Stimulated activated CD8-positive, alpha-beta memory T cell treated with anti-CD3 and anti-CD28 coated beads, Interleukin-15, amount 100 ng/mL, for 1 hour (primary cell): ENCODE results near the gene CALN1.
"Not testable (repeated sequence)": the region's sequence is repeated elsewhere in the genome, so short reads cannot be mapped to it uniquely, and the experiment has no call there.

Source experiments
- DNase-seq: peaks from one replicate; pipeline ENCODE4 v3.0.0-alpha.2; 2020; ENCODE audit warnings: low read depth

The CALN1 gene

DNA sequence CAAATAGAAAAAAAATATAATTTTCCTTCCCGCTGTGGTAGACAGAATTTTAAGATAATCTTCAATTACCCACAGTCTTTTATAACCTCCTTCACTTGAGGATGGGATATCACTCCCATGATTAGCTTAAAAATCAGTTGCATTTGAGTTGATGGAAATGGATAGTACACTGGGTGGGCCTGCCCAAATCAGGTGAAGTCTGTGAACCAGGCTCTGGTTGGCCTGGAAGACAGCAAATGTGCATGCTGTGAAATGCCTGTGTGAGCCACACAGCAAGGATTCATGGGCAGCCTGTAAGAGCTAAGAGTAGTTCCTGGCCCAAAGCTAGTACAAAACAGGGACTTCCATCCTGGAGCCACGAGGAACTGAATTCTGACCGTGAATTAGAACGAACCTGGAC is 548.0 kb downstream of the CALN1 start:
- no peak for DNase-seq

GRCh38 chr7:71860572-71860971 is 551.6 kb downstream of the CALN1 start:
- no peak for DNase-seq

- DNase-seq, result no peak
These were observed 554.8 kb downstream of the CALN1 start for GRCh38 chr7:71857338-71857737.

DNA sequence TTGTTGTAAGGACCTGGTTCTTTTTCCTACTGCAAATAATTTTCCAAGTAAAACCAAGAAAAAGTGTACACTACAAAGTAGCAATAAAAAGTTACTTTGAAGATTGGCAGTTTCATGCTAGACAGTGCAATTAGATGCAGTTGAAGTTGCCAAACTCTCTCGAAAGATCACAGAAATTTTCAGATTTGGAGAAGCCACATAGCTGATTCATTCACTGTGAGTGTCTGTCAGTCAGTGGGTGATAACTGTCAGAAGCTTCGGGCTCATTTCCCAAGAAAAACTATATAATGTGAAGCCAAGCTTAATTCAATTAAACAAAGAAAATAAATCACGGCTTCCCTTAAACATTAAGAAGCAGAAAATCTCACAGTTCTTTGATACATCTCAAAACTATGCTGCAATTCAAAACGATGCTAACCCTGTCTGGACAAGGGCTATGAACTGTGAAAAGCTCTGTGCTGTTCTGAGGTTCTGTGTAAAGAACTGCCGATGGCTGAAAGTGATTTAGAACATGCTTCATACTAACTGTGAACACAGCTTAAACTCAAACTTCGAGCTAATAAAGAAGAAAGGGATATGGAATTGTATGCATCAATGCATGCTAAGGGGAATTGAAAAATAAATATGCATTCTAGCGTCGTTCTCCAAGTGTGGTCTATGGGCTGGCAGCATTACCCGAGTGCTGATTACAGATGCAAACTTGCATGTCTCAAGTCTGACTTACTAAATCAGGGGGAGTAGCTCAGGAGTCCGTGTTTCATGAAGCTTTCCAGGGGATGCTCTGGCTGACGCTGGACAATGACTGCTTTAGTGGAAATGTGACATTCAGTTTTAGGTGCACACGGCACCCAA is 557.4 kb downstream of the CALN1 start:
- DNase-seq, result no peak

- DNase-seq, result no peak
These were observed 560.2 kb downstream of the CALN1 start for GRCh38 chr7:71851776-71852498.

DNA sequence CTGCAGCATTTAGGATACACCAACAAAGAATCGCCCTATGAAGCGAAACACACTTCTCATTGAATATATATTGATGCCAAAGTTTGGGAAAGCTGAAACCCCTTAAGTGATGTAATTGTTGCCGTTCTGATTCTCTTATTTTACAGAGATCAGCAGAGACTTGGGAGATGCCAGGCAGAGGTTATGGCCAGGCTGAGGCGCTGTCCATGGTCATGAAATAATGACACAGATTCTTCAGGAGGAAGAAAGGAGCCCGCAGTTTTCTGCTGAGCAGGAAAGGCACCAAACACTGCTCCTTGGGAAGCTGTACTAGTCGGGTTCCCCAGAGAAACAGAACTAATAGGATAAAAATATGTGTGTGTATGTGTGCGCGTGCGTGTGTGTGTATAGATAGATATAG is 566.0 kb downstream of the CALN1 start:
- no peak for DNase-seq

GRCh38 chr7:71843676-71844075 is 568.5 kb downstream of the CALN1 start:
- DNase-seq, result no peak

GRCh38 chr7:71842786-71843185 is 569.4 kb downstream of the CALN1 start:
- no peak for DNase-seq

DNA sequence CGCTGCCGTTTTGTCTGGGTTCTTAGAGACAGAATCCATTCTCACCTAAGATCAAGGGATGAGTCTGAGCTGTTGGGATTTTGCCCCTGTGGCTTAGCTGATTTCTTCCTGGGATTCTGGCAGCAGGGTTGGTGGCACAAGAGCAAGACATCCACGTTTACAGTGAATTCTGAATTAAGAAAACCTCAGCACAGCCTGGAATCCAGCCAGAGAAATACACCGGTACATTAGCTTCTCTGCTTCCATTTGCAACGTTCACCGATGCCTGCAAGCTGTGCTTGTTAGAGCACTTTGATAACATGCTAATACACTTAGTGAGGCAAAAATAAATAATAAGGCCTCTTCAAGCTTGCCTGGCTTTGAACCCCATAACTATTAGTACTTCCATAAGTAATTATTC is 569.8 kb downstream of the CALN1 start:
- DNase-seq, result no peak

- no peak for DNase-seq
These were observed 577.1 kb downstream of the CALN1 start for GRCh38 chr7:71835056-71835455.

DNA sequence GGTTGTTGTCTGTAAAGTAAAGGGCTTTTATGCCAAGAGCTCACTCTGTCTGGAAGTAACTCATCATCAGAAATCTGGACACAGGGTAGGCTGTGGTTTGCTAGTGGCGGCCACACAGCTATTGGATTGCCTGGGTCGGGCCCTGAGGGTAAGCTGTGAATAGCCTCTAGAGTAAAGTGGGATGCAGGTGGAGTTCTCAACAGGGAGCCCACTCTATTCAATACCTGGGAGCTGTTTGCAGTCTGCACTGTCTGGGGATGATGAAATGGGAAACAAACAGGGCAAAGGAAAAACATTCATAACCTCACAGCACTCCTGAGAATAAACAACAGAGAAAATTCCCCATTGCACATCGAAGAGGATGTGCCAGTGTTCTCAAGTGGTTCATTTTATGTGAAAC is 582.6 kb downstream of the CALN1 start:
- DNase-seq, result no peak

DNA sequence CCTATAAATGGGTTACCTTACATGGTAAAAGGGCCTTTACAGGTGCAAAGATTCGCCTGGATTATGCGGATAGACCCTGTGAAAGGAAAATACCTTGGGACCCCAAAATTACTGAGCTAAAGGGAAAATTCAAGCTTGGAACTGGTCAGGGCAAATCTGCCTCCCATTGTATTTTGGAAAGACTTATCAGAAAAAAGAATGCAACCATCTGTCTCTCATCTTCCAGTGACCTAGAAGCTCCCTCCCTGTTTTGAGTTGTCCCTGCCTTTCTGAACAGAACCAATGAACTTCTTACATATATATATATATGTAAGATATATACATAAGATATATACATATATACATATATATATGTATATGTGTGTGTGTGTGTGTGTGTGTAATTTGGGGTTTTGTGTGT is 583.8 kb downstream of the CALN1 start:
- DNase-seq, result no peak

- no peak for DNase-seq
These were observed 586.0 kb downstream of the CALN1 start for GRCh38 chr7:71826141-71826540.

GRCh38 chr7:71824006-71824760 is 588.0 kb downstream of the CALN1 start:
- no peak for DNase-seq

- DNase-seq, result not testable (repeated sequence)
These were observed 589.7 kb downstream of the CALN1 start for GRCh38 chr7:71822406-71822805.

DNA sequence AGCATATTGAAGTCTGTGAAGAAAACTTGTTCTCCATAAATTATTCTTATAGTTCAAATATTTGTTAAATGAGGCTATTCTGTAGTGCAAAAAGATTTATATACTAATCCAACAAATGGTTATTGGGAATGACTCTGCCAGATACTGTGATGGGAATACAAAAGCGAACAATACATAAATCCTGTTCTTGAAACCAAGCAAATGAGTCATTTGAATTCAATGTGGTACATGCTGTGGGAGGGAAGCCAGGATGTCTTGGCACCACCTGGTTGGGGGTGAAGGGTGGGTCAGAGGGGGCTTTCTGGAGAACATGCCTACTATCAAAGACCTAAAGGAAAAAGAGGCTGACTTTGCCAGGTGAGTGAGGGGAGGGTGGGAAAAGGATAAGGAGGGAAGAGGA is 594.2 kb downstream of the CALN1 start:
- no peak for DNase-seq

DNA sequence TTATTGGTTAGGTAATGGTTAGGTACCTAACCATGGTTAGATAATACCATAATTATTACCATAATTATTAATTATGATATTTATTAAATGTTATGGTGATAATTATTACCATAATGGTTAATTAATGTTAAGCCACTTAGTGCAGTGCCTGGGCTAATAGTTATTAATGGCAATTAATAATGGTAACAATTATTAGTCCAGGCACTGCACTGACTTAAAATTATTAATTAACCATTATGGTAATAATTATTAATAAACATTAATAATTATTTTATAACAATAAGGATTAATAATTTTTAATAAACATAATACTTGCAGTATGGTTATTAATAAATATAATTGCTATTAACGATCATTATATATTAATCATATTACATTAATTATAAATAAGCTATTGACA is 604.0 kb downstream of the CALN1 start:
- DNase-seq, result no peak

- no peak for DNase-seq
These were observed 607.9 kb downstream of the CALN1 start for GRCh38 chr7:71804256-71804655.

GRCh38 chr7:71801976-71802375 is 610.2 kb downstream of the CALN1 start:
- no peak for DNase-seq

- no peak for DNase-seq
These were observed 611.8 kb downstream of the CALN1 start for GRCh38 chr7:71800321-71800720.

- no peak for DNase-seq
These were observed 616.7 kb downstream of the CALN1 start for GRCh38 chr7:71795410-71795809.

GRCh38 chr7:71793251-71793650 is 618.9 kb downstream of the CALN1 start:
- DNase-seq, result no peak

- DNase-seq, result no peak
These were observed 624.6 kb downstream of the CALN1 start for GRCh38 chr7:71787513-71787912.
